ENCODE results near the gene GPX4. TPM values are rescaled to one million over a fixed set of nuclear protein-coding genes. Genes with fewer than 3 reads are reported as not detected.

GPX4 gene
- total and polyA plus RNA-seq, 2 of the 13 experiments (the other 11 are each of a cell fraction or from before 2014, with no cell fraction given): 535 to 613 TPM

DNA sequence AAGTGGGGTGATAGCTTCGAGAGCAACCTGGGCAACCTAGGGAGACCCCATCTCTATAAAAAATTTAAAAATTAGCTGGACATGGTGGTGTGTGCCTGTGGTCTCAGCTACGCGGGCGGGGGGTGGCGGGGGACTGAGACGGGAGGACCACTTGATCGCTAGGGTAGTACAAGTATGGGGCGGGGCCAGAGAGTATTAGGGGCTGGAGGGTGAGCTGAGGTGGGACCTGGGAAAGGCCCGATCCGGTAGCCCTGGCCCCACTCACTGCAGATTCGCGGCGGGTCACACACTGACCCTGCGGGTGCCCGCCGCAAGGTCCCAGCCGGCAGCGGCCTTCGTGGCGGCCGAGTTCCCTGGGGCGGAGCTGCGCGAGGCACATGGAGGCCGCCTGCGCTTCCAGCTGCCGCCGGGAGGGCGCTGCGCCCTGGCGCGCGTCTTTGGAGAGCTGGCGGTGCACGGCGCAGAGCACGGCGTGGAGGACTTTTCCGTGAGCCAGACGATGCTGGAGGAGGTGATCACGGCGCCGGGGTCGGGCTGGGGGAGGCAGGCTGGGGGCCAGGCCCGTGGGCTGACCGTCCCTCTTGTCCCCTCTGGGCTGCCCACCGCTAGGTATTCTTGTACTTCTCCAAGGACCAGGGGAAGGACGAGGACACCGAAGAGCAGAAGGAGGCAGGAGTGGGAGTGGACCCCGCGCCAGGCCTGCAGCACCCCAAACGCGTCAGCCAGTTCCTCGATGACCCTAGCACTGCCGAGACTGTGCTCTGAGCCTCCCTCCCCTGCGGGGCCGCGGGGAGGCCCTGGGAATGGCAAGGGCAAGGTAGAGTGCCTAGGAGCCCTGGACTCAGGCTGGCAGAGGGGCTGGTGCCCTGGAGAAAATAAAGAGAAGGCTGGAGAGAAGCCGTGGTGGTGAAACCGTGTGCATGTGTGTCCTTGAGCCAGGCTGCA, 38.9 kb upstream of the GPX4 start (continued):
- no peak for TF ChIP-seq ZNF629 (CRISPR knock-in tag; conservative IDR thresholded peaks at IDR 0.05)
- TF ChIP-seq, protein P1, sequence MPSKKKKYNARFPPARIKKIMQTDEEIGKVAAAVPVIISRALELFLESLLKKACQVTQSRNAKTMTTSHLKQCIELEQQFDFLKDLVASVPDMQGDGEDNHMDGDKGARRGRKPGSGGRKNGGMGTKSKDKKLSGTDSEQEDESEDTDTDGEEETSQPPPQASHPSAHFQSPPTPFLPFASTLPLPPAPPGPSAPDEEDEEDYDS (CRISPR knock-in tag; IDR thresholded peaks at IDR 0.05): no peak
- no peak for TF ChIP-seq ZNF468 (CRISPR knock-in tag; IDR thresholded peaks at IDR 0.05)
- 0 out of 2 replicates have a peak, but pooled peaks have one; percentile 46 for TF ChIP-seq SRY (CRISPR knock-in tag; IDR thresholded peaks at IDR 0.05)
- peak; percentile 62; the same call in 1 of the 2 replicates for TF ChIP-seq ZFP37 (CRISPR knock-in tag; IDR thresholded peaks at IDR 0.05; ENCODE audit: borderline replicate concordance)
- no peak for TF ChIP-seq KDM5A (IDR thresholded peaks at IDR 0.05; ENCODE audit: borderline replicate concordance, low read length)
- no peak for TF ChIP-seq TBX3 (IDR thresholded peaks at IDR 0.05; ENCODE audit: borderline replicate concordance)
- peak; percentile 68; the same call in 1 of the 2 replicates for TF ChIP-seq KDM5B (CRISPR knock-in tag; IDR thresholded peaks at IDR 0.05; ENCODE audit: borderline replicate concordance)
- TF ChIP-seq, protein P2, sequence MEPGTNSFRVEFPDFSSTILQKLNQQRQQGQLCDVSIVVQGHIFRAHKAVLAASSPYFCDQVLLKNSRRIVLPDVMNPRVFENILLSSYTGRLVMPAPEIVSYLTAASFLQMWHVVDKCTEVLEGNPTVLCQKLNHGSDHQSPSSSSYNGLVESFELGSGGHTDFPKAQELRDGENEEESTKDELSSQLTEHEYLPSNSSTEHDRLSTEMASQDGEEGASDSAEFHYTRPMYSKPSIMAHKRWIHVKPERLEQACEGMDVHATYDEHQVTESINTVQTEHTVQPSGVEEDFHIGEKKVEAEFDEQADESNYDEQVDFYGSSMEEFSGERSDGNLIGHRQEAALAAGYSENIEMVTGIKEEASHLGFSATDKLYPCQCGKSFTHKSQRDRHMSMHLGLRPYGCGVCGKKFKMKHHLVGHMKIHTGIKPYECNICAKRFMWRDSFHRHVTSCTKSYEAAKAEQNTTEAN (CRISPR knock-in tag; conservative IDR thresholded peaks at IDR 0.05): peak; percentile 48; the same call in 1 of the 2 replicates
- TF ChIP-seq KDM2A (CRISPR knock-in tag; IDR thresholded peaks at IDR 0.05; ENCODE audit: borderline replicate concordance, low read depth): peak; percentile 81
- no peak for TF ChIP-seq ZNF367 (CRISPR knock-in tag; IDR thresholded peaks at IDR 0.05; ENCODE audit: borderline replicate concordance)
- peak; percentile 55; the same call in 1 of the 2 replicates for TF ChIP-seq IRF2 (CRISPR knock-in tag; IDR thresholded peaks at IDR 0.05)
- TF ChIP-seq, protein P3, sequence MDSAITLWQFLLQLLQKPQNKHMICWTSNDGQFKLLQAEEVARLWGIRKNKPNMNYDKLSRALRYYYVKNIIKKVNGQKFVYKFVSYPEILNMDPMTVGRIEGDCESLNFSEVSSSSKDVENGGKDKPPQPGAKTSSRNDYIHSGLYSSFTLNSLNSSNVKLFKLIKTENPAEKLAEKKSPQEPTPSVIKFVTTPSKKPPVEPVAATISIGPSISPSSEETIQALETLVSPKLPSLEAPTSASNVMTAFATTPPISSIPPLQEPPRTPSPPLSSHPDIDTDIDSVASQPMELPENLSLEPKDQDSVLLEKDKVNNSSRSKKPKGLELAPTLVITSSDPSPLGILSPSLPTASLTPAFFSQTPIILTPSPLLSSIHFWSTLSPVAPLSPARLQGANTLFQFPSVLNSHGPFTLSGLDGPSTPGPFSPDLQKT (CRISPR knock-in tag; IDR thresholded peaks at IDR 0.05; ENCODE audit: borderline replicate concordance): no peak
- TF ChIP-seq FOXO1 (CRISPR knock-in tag; IDR thresholded peaks at IDR 0.05): no peak
- TF ChIP-seq ZNF615 (CRISPR knock-in tag; IDR thresholded peaks at IDR 0.05; ENCODE audit: borderline replicate concordance): no peak
- TF ChIP-seq, protein P4, sequence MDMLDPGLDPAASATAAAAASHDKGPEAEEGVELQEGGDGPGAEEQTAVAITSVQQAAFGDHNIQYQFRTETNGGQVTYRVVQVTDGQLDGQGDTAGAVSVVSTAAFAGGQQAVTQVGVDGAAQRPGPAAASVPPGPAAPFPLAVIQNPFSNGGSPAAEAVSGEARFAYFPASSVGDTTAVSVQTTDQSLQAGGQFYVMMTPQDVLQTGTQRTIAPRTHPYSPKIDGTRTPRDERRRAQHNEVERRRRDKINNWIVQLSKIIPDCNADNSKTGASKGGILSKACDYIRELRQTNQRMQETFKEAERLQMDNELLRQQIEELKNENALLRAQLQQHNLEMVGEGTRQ (IDR thresholded peaks at IDR 0.05; ENCODE audit: low read depth, low read length): no peak
- TF ChIP-seq, protein P4 (CRISPR knock-in tag; IDR thresholded peaks at IDR 0.05; ENCODE audit: borderline replicate concordance): no peak
- TF ChIP-seq ZNF432 (CRISPR knock-in tag; IDR thresholded peaks at IDR 0.05; ENCODE audit: borderline replicate concordance): no peak
- no peak for TF ChIP-seq PCBP1 (IDR thresholded peaks at IDR 0.05; ENCODE audit: borderline replicate concordance, low read depth, low read length)
- no peak for TF ChIP-seq RFX3 (CRISPR knock-in tag; IDR thresholded peaks at IDR 0.05)
- TF ChIP-seq, protein P5, sequence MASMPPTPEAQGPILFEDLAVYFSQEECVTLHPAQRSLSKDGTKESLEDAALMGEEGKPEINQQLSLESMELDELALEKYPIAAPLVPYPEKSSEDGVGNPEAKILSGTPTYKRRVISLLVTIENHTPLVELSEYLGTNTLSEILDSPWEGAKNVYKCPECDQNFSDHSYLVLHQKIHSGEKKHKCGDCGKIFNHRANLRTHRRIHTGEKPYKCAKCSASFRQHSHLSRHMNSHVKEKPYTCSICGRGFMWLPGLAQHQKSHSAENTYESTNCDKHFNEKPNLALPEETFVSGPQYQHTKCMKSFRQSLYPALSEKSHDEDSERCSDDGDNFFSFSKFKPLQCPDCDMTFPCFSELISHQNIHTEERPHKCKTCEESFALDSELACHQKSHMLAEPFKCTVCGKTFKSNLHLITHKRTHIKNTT (CRISPR knock-in tag; IDR thresholded peaks at IDR 0.05): no peak
